A673 (cell line): ENCODE data around the gene XG. TPM values are rescaled to one million over a fixed set of nuclear protein-coding genes. Genes with fewer than 3 reads are reported as not detected.
"Not testable (repeated sequence)": the region's sequence is repeated elsewhere in the genome, so short reads cannot be mapped to it uniquely, and the experiment has no call there.

Source experiments
- BruUV-seq: library from RNA; stranded (reverse); fragments of 400-500 nt; replicated peaks from 2 replicates; lab custom pipeline; 2021; lab: Mats Ljungman, UMichigan
- CTCF ChIA-PET: fragments of 300-600 bp; sonication (Branson Sonifier 250); formaldehyde crosslinking; loops from one replicate; lab custom pipeline; 2022; ENCODE audit warnings: antibody characterized with exemption; lab: Charles Lee
- POLR2A ChIA-PET: fragments of 300-600 bp; sonication (Branson Sonifier 250); formaldehyde crosslinking; loops from one replicate; lab custom pipeline; 2022; ENCODE audit warnings: antibody characterized with exemption; ENCODE audit not compliant: low non-redundant PET; lab: Charles Lee
- DNase-seq: peaks from one replicate; pipeline ENCODE4 v3.0.0-alpha.2; 2015; ENCODE audit warnings: low spot score
- H3K27ac ChIP-seq: fragments of 200-600 bp; sonication (generic); 2 replicates; pipeline ENCODE4 v1.5.1; 2016; ENCODE audit warnings: mixed run types, low read depth, mild to moderate bottlenecking, mixed read lengths, antibody characterized with exemption, low read length; ENCODE audit not compliant: poor library complexity, severe bottlenecking
- H3K27me3 ChIP-seq: fragments of 200-600 bp; sonication (generic); replicated peaks from 2 replicates; pipeline ENCODE4 v1.6.1; 2017; ENCODE audit warnings: mixed run types, low read depth, mild to moderate bottlenecking, mixed read lengths, antibody characterized with exemption, low read length; ENCODE audit not compliant: insufficient read depth, poor library complexity
- H3K36me3 ChIP-seq: fragments of 200-600 bp; sonication (generic); 2 replicates; pipeline ENCODE4 v1.6.1; 2016; ENCODE audit warnings: mixed run types, mild to moderate bottlenecking, mixed read lengths, antibody characterized with exemption, low read length; ENCODE audit not compliant: insufficient read depth, poor library complexity, severe bottlenecking
- H3K4me1 ChIP-seq: fragments of 200-600 bp; sonication (generic); 2 replicates; pipeline ENCODE4 v1.6.1; 2017; ENCODE audit warnings: mixed run types, mild to moderate bottlenecking, mixed read lengths, antibody characterized with exemption, low read length; ENCODE audit not compliant: insufficient read depth, poor library complexity, severe bottlenecking
- H3K4me3 ChIP-seq: fragments of 200-600 bp; sonication (generic); 2 replicates; pipeline ENCODE4 v1.5.1; 2016; ENCODE audit warnings: low read depth, mixed run types, mild to moderate bottlenecking, mixed read lengths, low read length; ENCODE audit not compliant: poor library complexity, severe bottlenecking
- H3K9me3 ChIP-seq: fragments of 200-600 bp; sonication (generic); 2 replicates; pipeline ENCODE4 v1.6.1; 2016; ENCODE audit warnings: mixed run types, low read depth, mild to moderate bottlenecking, mixed read lengths, antibody characterized with exemption, low read length; ENCODE audit not compliant: poor library complexity, severe bottlenecking
- EZH2 ChIP-seq: fragments of 200-600 bp; sonication (generic); IDR thresholded peaks from 2 replicates; pipeline ENCODE4 v1.6.1; 2017; ENCODE audit warnings: borderline replicate concordance, low read depth, mild to moderate bottlenecking, mixed read lengths, antibody characterized with exemption, low read length; ENCODE audit not compliant: poor library complexity, severe bottlenecking
- intact Hi-C: fragments of 100-400 bp; cut with micrococcal nuclease; formaldehyde crosslinking; loops from one replicate; pipeline ENCODE4 v1.10.0; 2022; ENCODE audit not compliant: unreplicated experiment
- total RNA-seq: library from RNA; stranded (reverse); gene quantifications from 2 replicates; pipeline ENCODE4 v1.2.3, GENCODE V29; 2021
- TF ChIP-seq, protein P1 (sequence below): fragments of 300-800, 200-600 bp; sonication (generic); conservative IDR thresholded peaks from 2 replicates; pipeline ENCODE4 v1.5.1; 2017; ENCODE audit warnings: low read depth, mild to moderate bottlenecking, antibody characterized with exemption, low read length, moderate library complexity, mixed read lengths

XG gene
- total RNA-seq, 1 experiment from 2014 or later, result 7.5 TPM

DNA sequence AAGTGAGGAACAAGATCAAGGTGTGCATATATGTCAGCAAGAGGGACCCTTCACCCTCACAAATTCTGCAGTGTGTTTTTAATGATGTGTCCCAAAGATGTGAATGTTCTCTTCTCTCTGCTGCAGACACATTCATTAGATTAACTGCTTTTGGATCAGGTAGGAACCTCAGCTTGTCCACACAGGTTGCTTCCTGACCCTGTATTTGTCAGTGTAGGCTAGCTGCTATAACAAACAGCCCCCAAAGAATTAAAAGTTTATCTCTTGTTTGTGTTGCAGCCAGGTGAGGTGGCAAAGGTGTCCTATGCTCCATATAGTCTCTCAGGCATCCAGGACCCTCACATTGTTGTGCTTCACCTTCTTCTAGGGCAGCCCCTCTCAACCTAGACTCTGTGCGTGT lies 17.8 kb downstream of the XG start:
- intact Hi-C loops, result no loop called here
- TF ChIP-seq, protein P1, sequence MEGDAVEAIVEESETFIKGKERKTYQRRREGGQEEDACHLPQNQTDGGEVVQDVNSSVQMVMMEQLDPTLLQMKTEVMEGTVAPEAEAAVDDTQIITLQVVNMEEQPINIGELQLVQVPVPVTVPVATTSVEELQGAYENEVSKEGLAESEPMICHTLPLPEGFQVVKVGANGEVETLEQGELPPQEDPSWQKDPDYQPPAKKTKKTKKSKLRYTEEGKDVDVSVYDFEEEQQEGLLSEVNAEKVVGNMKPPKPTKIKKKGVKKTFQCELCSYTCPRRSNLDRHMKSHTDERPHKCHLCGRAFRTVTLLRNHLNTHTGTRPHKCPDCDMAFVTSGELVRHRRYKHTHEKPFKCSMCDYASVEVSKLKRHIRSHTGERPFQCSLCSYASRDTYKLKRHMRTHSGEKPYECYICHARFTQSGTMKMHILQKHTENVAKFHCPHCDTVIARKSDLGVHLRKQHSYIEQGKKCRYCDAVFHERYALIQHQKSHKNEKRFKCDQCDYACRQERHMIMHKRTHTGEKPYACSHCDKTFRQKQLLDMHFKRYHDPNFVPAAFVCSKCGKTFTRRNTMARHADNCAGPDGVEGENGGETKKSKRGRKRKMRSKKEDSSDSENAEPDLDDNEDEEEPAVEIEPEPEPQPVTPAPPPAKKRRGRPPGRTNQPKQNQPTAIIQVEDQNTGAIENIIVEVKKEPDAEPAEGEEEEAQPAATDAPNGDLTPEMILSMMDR, result no peak
- no peak for TF ChIP-seq EZH2

DNA sequence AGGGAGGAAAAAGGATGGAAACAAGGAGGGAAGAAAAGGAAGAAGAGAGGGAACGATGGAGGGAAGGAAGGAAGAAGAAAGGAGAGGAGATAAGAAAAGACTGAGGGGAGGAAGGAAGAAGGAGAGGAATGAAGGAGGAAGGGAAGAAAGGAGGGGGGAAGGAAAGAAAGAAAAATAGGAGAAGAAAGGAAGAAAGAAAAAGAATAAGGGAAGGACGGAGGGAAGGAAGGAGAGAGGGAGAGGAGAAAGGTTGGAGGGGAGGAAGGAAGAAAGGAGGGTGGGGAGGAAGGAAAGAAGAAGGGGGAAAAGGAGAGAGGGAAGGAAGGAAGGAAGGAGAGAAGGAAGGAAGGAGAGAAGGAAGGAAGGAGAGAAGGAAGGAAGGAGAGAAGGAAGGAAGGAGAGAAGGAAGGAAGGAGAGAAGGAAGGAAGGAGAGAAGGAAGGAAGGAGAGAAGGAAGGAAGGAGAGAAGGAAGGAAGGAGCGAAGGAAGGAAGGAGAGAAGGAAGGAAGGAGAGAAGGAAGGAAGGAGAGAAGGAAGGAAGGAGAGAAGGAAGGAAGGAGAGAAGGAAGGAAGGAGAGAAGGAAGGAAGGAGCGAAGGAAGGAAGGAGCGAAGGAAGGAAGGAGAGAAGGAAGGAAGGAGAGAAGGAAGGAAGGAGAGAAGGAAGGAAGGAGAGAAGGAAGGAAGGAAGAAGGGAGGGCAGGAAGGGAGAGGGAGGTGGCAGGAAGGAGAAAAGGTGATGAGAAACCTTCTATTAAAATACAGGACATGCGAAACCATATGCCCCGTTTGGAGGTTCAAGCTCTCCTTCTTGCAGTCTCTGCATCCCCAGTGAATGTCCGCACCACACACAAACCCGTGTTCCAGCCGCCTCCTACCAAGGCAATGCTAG lies 21.6 kb downstream of the XG start:
- POLR2A ChIA-PET, result not testable (repeated sequence)

More for the DNA sequence above, 17.8 kb downstream of the XG start:
- no TSS peak for BruUV-seq
- ChIA-PET CTCF (no interaction called here), POLR2A (no interaction called here)
- no peak overlapping the region for H3K27ac ChIP-seq
- no peak overlapping the region for H3K4me3 ChIP-seq
- peaks cover 19% of the 10 kb centered on the region for H3K4me1 ChIP-seq
- H3K9me3 ChIP-seq, result peaks cover 2% of the 10 kb centered on the region
- H3K27me3 ChIP-seq, result no peaks in the 10 kb centered on the region
- H3K36me3 ChIP-seq, result no peaks in the 10 kb centered on the region
- DNase-seq, result no peak

GRCh38 chrX:2774057-2774456 lies 22.2 kb downstream of the XG start:
- BruUV-seq, result no TSS peak

More for the DNA sequence above, 21.6 kb downstream of the XG start:
- H3K9me3 ChIP-seq, H3K36me3 ChIP-seq, intact Hi-C loops, H3K27ac ChIP-seq, DNase-seq, H3K4me3 ChIP-seq, H3K4me1 ChIP-seq, H3K27me3 ChIP-seq, CTCF ChIA-PET, BruUV-seq: not testable (repeated sequence)

More at GRCh38 chrX:2774057-2774456, 22.2 kb downstream of the XG start:
- no peak overlapping the region for H3K4me3 ChIP-seq
- DNase-seq, result no peak
- no peaks in the 10 kb centered on the region for H3K4me1 ChIP-seq
- no peaks in the 10 kb centered on the region for H3K36me3 ChIP-seq
- no peak overlapping the region for H3K27ac ChIP-seq
- POLR2A ChIA-PET, result no interaction called here
- TF ChIP-seq, protein P1, result no peak
- TF ChIP-seq EZH2, result no peak
- CTCF ChIA-PET, result no interaction called here
- intact Hi-C loops, result no loop called here
- H3K27me3 ChIP-seq, result no peaks in the 10 kb centered on the region
- peaks cover 7% of the 10 kb centered on the region for H3K9me3 ChIP-seq
